ENCODE measurements around the gene D2HGDH.
"Not testable (repeated sequence)": the region's sequence is repeated elsewhere in the genome, so short reads cannot be mapped to it uniquely, and the experiment has no call there.

D2HGDH gene

DNA sequence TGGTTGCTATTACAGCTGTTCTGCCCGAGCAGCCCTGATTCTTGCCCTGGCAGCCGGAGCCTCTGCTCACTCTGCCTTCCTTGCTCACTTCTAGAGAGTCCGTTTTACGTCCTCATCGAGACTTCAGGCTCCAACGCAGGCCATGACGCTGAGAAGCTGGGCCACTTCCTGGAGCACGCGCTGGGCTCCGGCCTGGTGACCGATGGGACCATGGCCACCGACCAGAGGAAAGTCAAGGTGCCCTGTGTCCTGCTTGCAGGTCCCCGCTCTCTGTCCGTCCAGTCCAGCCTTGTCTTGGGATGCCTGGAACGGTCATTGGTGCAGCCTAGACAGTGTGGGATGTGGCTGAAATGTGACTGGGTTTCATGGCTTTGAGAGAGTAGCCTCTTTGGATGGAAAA lies 16.7 kb downstream of the D2HGDH start:
- no peak for DNase-seq

DNA sequence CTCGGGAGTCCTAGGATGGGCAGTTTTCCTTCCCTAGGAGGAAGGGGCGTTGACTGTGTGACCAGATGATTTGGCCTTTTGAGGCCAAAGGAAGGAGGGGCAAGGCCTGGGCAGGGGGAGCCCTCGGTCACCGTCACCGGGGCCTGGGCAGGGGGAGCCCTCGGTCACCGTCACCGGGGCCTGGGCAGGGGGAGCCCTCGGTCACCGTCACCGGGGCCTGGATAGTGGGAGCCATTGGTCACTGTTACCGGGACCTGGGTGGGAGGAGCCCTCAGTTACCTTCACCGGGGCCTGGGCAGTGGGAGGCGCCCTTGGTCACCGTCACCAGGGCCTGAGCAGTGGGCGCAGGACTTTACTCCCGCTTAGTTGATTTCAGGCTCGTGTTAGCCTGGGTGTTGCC lies 17.3 kb downstream of the D2HGDH start:
- DNase-seq, result no peak

DNA sequence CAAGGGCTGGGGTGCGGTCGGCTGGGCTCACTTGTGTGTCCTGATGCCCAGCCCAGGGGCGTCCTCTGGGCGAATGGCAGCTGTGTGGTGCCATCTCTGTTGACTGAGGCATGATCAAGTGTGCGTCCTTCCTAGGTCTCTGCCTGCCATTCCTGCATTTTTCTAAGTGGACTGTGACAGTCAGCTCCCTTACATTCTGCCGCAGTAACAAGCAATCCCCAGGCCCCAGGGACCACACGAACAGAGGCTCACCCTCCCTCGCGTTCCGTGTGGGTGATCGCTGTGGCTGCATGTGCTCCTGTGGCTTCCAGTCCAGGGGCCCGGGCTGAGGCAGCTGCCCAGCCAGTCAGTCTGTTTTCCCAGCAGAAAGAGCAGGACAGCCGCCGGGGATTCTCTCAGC lies 17.8 kb downstream of the D2HGDH start:
- no peak for DNase-seq

DNA sequence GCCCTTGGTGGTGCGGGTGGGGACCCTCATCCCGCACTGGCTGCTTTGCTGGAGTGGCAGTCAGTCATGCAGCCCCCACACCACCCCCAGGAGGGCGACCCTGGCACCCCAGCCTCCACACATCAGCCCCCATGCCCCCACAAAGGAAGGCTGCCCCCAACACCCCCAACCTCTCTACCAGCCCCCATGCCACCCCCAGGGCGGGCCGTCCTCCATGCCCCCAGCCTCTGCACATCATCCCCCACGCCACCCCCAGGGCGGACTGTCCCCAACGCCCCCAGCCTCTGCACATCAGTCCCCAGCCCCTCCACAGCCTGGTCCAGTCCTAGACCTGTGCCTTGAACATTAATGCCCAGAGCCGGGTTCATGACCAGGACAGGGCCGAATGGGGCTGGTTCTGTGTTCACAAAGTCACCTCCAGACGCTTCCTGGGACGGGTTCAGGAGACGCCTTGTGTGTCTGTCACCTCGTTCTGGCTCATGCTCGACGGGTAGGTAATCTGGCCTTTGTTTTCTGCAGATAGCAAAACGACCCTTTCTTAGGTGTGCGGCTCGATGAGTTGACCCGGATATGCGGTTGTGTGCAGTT lies 18.4 kb downstream of the D2HGDH start:
- DNase-seq, result no peak

- DNase-seq, result no peak
Measured at GRCh38 chr2:241753493-241753892, 19.1 kb downstream of the D2HGDH start.

GRCh38 chr2:241754042-241754441 lies 19.6 kb downstream of the D2HGDH start:
- no peak for DNase-seq

GRCh38 chr2:241755166-241755565 lies 20.7 kb downstream of the D2HGDH start:
- no peak for DNase-seq

GRCh38 chr2:241755777-241756176 lies 21.3 kb downstream of the D2HGDH start:
- DNase-seq, result no peak

- DNase-seq, result no peak
Measured at GRCh38 chr2:241759067-241759807, 24.8 kb downstream of the D2HGDH start.

GRCh38 chr2:241759893-241760292 lies 25.5 kb downstream of the D2HGDH start:
- not testable (repeated sequence) for DNase-seq

- no peak for DNase-seq
Measured at GRCh38 chr2:241760301-241760771, 25.9 kb downstream of the D2HGDH start.

- peak; percentile 36 for DNase-seq
Measured at GRCh38 chr2:241762321-241762932, 28.0 kb downstream of the D2HGDH start.

GRCh38 chr2:241762933-241763369 lies 28.5 kb downstream of the D2HGDH start:
- peak; percentile 83 for DNase-seq

- DNase-seq, result peak; percentile 50
Measured at GRCh38 chr2:241763551-241764274, 29.3 kb downstream of the D2HGDH start.

DNA sequence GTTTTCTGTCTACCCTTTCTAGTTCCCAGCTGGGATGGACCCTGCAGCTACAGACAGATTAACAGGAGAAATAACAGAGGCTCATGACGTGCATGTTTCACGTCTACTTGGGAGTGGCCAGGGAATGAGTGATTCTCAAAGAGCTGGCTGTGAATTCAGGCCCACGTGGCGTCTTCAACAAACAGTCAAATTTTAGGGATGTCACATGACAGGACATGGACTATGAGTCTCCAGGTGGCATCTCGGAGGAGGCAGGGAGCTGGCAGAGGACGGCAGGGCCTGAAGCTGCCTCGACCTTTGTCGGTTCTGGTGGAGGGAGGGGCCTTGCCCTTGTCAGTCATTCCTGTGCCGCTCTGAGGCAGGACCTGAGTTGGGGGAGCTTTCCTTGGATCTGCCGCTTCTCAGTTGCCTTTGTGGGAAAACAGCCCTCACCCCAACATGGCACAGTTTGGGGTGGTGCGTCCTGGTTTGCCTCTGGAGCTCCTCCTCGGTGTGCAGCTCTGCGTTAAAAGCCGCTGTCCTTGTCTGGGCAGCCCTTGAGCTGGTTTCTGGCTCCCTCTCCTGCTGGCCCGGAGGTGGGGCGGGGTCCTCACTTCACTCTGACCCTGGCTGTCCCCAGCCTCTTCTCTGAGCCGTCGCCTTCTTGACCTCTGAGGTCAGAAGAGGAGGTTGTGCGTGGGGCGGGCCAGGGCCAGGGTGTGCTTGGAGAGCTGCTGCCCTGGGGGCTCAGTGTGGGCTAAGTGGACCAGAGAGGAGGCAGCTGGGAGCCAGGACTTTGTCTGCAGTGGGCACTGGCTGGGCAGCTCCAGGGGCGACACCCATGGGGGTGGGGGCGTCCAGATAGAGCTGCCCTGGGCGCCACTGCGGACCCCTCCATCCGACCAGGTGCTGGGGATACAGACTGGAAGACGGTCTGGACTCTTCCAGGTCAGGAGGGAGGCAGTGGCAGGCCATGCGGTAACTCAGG lies 30.1 kb downstream of the D2HGDH start:
- no peak for DNase-seq

- no peak for DNase-seq
Measured at GRCh38 chr2:241767464-241768250, 33.2 kb downstream of the D2HGDH start.

DNA sequence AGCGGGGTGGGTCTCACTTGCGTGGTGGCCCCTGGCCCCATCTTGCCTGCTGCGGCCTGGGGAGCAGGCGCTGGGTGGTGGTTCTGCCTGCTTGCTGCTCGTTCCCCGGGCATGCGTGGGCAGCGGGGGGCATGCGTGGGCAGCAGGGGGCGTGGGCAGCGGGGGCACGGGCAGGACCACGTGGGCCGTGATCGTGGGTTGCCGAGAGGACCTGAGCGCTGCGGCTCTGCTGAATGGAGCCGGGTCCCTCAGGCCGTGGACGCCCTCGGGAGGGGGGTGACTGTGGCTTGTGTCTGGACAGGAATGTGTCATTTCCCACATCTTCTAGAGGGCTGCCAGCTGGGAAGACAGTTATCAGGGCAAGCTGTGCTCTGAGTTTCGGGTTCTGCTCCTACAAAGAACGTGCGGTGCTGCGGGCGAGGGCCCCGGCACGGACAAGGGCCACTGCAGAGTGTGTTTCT lies 33.9 kb downstream of the D2HGDH start:
- DNase-seq, result no peak

GRCh38 chr2:241768850-241769249 lies 34.4 kb downstream of the D2HGDH start:
- no peak for DNase-seq

- no peak for DNase-seq
Measured at GRCh38 chr2:241769819-241770184, 35.4 kb downstream of the D2HGDH start.

DNA sequence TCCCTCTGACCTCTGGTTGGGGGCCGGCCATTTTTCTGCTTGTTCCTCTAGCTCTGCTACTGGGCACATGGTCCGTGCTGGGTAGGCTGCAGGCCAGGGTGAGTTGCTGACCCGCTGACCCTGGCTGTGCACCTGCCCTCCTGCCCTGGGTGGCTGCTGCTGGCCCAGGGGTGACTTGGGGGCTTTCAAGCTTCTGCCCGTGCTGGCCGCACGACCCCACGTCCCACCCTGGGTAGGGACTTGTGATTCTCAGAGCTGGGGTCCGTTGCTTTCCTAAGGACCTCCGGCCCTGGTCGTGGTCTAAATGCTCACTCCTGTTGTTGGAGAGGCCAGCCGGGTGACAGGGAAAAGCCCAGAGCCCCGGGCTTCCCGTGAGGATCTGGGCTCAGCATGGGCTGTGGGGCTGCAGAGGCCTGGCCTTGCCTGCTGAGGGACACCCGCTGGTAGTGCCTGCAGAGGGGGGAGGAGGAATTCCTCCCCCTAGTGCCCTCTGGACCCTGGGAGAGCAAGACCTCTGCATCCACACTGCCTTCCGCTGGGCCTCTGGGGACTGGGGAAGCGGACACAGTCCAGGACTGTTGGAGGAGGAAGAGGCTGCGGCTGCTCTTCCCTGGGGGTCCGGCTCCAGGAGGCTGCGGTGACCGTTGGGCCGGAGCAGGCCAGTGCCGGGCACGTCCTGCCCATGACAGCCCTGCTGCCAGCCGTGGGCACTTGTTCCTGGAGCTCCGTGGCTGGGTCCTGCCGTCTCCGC lies 35.9 kb downstream of the D2HGDH start:
- DNase-seq, result no peak

DNA sequence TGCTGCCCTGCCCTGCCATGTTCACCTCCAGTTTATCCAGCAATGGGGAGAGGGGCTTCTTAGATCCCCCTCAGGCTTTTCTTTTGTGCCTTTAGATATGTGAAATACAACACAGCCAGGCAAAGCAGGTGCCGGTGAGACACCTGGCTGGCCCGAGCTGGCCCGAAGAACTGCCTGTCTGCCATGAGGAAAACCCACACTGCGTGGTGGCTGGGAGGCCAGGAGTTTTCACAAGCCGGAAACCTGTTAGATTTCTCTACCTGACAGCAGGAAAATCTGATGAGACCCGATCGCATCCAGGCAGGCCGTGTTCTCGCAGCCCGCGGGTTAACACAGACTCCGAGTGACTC lies 36.5 kb downstream of the D2HGDH start:
- no peak for DNase-seq
